ENCODE measurements around the gene WFDC1.

WFDC1 gene

DNA sequence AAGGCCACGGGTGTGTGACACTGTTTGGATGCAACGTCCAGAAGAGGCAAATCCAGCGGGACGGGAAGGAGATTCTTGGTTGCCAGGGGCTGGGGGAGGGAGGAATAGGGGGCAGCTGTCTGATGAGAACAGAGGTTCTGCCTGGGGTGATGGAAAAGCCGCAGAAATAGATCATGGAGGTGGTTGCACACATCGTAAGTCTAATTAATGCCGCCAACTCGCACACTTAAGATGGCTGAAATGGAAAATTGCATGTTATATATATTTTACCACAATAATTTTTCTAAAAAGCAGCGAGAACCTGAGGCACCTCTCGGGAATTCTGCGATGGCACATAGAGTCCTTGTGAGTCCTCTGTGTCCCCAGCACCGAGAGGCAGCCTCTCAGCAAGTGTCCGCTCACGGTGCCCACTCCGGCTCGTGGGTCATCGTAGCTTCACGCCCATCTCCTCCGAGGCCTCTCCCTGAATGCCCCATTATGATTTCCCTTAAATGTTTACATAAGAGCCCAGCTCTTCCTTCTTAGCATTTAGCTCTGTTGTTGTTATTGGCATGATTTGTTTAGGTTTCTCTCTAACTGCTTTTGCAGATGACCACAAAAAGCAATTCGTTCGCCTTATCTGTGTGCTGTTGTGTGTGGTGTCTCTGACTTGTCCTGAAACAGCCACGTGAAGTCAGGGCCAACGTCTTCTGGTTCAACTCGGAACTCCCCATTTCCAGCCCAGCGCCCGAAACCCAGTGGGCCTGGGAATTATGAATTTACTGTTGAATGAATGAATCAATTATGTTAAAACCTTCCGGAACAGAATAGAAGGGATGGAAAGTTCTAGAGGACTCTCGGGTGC lies 7.7 kb downstream of the WFDC1 start:
- DNase-seq (ENCODE audit: low read depth): no peak

DNA sequence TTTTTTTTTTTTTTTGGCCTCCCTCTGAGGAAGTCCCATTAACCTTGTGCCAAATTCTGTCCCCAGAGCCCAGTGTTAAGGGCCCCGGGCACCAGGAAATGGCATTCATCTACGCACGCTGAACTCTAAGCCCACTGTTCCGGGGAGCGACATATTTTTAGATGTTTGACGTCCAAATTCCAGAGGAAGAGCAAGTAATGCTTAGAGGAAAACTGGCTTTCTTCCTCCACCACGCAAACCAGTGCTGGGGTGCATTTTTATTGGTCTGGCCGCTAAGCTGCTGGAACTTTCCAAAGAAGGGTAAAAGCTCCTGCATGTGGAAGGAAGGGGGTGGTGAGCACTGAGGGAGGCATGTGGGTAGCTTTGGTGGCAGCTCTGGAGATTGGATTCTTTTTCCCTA lies 8.3 kb downstream of the WFDC1 start:
- DNase-seq (ENCODE audit: low read depth): no peak

DNA sequence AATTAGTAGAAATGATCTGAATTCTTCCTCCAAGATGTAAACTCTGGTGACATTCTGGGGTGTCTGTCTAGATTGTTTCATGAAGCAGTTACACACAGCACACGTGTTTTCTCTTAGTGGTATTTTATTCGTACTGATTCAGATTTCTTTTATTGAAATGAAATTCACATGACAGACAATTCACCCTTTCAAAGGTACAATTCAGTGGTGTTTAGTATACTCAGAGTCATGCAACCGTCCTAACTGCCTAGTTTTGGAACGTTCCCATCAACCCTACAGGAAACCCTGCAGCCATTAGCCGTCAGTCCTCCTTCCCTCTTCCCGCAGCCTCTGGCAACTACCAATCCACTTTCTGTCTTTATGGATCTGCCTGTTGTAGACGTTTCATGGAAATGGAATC lies 8.8 kb downstream of the WFDC1 start:
- no peak for DNase-seq (ENCODE audit: low read depth)

DNA sequence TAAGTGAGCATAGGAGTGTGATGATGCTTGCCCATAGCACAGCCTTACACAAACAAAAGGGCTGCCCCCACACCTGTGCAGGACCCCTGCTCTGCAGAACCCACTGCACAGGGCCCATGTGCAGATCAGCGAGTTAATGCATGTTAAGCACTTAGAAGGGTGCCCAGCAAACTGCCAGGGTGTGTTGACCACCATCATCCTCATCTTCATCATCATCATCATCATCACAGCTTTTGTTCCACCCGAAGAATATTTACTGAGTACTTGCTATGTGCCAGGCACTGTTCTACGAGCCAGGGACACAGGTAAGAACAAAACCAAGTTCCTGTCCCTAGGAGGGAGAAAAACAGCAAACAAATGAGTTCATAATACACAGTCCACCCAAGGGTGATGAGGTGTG lies 11.9 kb downstream of the WFDC1 start:
- DNase-seq (ENCODE audit: low read depth): no peak

DNA sequence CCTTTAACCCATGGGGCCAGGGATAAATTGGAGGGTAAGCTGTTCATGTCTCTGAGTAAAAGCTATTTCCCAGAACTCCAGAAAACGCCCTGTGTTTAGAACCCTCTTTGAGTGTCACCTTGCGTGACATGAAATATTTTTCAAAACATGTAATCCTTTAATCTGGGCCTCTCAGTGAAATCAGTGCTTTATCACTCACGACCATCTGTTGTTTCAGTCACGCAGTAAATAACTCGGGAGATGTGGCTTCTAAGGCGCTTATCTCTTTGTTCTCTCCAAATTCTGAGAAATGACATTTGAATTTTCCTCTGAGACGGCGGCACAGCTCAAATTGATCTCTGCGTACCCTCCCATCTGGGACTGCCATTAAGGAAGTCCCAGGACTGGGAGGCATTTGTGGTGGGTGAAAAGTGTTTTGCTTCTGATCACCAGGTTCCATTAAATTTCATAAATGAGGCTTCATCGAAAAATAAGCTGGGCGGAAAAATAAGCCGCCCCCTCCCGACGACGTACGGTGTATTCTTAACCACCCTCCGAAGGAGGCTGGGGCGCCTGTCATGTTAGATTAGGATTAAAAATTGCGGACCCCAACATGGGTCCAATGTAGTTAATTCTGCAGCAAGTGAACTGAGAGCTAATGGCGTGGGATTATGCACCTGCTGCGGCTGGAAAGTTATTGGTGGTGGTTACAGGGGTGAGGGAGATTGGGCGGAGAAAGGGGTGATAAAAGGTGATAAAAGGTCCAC lies 12.7 kb downstream of the WFDC1 start:
- DNase-seq (ENCODE audit: low read depth): no peak

DNA sequence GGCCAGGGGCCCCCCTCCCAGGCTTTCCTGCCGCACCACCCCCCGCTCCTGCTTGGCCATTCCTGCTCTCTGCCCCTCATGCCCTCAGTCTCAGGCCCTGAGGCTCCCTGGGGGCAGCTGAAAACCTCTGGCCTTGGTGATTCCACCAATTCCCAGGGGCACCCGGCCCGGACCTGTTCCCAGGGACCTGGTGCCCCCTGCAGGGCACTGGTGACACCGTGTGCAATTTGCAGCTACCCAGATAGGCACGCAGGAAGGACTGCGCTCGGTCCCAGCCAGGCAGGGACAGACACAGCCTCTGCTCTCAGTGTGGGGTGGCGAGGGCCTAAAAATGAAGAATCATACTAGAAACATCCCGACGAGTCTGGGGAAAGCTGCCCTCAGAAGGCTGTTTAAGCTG lies 13.4 kb downstream of the WFDC1 start:
- DNase-seq (ENCODE audit: low read depth): peak; percentile 32

DNA sequence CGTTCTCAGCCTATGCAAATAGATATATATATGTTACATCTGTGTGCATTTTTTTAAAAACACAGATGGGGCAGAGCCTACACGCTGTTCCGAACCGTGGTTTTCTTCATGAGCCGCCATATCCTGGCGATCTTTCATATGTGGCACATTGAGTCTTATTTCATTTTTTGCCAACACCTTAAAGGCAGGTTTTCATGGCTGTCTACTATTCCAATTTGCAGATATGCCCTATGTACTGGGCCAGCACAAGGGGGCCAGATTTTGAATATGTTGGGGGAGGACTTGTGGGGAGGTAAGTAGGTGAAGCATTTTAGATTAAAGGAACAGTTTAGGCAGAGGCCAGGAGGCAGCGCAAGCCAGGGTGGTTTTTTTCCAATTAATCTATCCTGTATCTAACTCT lies 16.0 kb downstream of the WFDC1 start:
- DNase-seq (ENCODE audit: low read depth): no peak

DNA sequence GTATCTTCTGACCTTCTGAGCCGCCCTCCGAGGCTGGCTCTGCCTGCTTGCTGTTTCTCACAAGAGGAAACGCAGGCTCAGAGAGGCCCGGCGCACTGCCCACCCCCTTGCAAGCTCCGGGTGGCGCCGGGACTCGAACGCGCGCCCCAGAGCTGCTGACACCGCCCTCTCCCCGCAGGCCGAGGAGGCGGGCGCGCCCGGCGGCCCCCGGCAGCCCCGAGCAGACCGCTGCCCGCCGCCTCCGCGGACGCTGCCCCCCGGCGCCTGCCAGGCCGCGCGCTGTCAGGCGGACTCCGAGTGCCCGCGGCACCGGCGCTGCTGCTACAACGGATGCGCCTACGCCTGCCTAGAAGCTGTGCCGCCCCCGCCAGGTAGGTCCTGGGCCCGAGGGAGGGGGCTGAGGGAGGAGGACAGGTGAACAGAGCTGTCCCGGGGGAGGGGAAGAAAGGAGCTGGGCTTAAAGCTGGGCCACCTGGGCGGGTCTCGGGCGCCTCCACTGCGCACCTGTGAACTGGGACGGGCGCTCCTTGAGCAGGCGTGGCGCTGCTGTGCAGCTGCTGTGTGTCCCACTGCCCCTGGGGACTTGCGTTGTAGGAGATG lies 18.2 kb downstream of the WFDC1 start:
- no peak for DNase-seq (ENCODE audit: low read depth)

DNA sequence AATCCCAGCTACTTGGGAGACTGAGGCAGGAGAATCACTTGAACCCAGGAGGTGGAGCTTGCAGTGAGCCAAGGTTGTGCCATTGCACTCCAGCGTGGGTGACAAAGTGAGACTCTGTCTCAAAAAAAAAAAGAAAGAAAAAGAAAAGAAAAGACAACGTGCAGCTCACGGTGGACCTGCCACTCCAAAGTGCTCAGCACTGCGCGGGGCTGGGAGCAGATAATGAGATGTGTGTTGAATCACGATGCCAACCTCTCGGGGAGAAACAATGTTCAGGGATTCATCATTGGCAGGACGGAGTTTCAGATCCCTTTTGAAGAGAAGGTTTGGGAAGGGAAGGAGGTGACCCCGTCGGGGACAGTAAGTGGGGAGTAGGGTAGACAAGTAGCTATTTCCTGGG lies 19.2 kb downstream of the WFDC1 start:
- DNase-seq (ENCODE audit: low read depth): no peak

DNA sequence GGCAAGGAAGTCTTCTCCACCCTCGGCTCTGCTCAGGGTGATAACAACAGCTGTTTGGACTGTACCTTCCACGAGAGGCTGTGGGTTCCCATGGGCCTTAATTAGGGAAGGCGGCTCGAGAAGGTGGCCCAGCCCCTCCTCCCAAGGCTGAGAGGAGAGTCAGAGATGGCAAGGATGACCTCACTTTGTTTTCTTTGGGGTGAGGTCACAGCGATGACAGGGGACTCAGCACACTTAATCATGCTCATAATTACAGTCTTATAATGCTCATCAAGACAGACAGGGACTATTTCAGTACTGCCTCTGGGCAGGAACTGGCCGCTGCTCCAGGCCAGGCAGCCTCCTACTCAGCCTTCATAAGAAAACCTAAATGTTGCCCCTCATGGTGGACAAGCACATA lies 19.7 kb downstream of the WFDC1 start:
- DNase-seq (ENCODE audit: low read depth): no peak

DNA sequence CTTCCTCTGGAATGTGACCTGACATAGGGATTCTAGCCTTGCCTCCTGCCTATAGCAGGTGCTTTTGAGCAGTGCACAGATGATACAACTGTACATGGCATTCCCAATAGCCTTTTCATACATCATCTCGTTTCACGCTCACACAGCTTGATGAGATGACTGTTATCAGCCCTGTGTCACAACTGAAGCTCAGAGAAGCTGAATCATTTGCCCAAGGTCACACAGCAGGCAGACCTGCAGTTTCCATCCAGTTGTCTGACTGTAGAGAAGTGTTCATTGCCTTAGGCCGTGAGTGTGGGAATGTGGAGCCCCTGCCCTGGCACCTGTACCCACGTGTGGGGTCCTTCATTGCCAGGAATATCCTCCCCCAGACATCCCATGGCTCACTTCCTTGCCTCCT lies 20.1 kb downstream of the WFDC1 start:
- no peak for DNase-seq (ENCODE audit: low read depth)

DNA sequence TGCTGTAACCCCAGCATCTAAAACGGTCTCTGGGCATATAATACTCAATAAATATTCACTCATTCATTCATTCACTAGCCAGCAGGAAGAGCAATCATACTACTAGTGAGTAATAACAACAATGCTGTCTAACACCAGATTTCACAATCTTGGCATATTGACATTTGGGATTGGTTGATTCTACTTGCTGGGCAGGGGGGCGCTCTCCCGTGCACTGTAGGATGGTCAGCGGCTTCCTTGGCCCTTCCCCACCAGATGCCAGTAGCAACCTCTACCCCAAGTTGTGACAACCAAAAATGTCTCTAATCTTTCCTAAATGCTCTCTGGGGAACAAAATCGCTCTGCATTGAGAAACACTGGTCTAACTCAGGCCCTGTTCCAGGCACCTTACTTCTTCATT lies 20.7 kb downstream of the WFDC1 start:
- no peak for DNase-seq (ENCODE audit: low read depth)

DNA sequence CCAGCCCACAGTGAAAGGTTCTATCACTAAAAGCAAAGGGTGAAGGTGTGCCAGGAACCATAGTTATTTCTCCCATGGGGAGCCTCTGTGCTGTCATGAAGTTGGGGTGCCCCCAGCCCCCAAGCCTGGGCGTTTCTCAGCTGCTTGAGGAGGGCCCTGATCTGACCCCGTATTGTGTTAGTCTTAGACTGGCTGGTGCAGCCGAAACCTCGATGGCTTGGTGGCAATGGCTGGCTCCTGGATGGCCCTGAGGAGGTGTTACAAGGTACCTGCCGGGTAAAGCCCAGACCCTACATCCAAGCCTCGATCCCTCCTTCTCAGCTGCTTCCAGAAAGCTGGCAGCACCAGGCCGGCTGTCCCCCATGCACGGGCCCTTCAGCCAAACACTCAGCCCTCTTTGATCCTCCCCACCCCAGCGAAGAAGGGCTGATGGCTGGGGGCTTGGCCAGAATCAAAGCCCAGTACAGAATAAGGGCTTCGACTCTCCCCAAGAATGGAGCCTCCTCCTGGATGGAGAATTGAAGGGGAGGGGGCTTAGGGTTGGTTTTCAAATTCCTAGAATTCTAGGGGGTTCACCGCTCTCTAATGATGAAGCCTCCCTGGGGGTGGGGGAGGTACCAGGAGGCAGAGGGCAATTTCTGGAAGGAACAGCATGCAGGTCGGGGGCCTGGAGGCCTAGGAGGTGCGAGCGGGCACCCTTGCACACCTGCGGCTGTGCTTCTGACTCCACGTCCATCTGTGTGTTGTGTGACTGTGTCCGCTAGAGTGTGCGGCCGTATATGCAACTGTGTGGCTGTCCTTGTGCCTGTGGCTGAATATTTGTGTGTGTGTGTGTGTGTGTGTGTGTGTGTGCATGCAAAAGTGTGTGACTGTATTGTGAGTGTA lies 23.7 kb downstream of the WFDC1 start:
- no peak for DNase-seq (ENCODE audit: low read depth)

DNA sequence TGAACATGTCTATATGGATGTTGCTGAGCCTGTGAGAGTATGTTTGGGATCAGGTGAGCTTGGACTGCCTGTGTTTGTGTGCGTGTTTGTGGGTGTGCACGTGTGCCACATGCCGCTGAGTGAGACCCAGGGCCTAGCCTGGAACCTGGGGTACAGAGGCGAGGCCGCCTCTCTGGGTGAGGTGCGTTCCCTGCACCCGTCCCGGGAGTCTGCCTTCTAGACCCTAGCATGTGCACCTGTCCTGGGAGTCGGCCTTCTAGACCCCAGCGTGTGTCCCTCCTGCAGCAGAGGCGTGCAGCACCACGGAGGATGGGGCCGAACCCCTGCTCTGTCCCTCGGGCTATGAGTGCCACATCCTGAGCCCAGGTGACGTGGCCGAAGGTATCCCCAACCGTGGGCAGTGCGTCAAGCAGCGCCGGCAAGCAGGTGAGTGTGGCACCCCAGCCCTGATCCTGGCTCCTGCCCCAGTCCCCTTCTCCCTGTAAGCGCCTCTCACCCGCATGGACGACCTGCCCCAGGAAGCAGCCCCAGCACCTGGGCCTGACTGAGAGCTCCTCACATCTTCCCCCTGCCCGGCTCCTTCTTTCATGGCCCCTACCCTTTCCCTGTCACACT lies 24.6 kb downstream of the WFDC1 start:
- DNase-seq (ENCODE audit: low read depth): no peak

DNA sequence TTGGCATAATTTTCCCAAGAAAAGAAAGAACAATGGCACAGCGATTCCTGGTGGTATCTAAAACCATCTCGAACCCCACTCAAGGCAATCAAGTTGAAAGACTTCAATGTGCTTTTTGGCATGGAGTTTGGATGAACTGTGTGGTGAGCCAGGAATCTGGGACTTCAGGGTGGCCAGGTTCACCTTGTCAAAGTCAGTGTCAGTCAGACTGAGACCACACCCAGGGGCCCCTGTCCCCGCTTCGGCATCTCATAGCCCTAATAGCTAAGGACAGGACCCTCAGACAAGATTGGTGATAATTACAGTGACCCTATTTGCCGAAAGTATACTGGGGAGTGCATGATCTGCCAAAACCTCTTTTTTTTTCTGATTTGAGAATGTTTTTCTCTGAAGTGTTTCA lies 25.8 kb downstream of the WFDC1 start:
- DNase-seq (ENCODE audit: low read depth): no peak

DNA sequence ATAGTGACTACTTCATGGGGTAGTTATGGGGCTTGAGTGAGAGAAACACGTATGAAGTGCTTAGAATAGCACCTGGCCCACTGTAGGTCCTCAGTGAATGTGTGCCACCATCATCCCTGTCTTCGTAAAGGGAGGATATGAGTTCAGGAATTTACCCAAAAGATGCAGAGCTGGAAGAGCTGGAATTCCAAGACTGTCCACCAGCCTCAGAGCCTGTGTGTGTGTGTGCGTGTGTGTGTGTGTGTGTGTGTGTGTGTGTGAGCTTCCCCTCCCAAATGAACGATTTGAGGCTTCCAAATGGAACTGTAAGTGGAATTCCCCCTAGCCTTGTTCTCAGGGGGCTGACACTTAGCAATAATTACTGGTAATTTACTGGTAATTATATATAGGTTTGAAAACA lies 27.3 kb downstream of the WFDC1 start:
- DNase-seq (ENCODE audit: low read depth): no peak

DNA sequence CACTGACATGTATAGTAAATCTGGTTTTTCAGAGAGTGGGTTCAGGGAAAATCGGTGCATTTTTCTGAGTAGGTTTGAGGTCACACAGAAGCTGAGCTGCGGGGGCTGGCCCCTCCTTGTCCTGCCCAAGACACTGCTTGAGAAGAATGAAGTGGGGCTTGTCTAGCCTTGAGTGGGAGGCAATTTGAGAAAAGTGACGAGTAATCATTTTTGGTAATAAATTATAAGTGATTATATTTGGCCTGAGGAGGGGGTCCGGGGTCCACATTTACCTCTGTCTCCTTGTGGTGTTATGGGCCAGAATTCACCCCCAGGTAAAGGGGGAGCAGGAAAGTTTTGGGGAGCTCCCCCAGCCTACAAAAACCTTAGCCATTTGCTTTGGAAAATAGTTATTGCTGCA lies 28.1 kb downstream of the WFDC1 start:
- no peak for DNase-seq (ENCODE audit: low read depth)

DNA sequence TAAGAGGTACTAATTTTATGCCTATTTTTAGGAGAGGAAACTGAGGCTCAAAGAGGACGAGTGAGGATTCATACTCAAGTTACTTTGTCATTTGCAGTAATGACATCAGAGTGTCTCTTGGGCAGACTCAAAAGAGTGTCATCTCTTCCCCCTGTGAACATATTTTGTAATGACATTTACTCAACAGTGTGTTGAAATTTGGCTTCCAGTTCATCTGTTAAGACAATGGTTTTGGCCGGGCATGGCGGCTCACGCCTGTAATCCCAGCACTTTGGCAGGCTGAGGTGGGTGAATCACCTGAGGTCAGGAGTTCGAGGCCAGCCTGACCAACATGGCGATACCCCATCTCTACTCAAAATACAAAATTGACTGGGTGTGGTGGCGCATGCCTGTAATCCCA lies 28.9 kb downstream of the WFDC1 start:
- DNase-seq (ENCODE audit: low read depth): no peak

DNA sequence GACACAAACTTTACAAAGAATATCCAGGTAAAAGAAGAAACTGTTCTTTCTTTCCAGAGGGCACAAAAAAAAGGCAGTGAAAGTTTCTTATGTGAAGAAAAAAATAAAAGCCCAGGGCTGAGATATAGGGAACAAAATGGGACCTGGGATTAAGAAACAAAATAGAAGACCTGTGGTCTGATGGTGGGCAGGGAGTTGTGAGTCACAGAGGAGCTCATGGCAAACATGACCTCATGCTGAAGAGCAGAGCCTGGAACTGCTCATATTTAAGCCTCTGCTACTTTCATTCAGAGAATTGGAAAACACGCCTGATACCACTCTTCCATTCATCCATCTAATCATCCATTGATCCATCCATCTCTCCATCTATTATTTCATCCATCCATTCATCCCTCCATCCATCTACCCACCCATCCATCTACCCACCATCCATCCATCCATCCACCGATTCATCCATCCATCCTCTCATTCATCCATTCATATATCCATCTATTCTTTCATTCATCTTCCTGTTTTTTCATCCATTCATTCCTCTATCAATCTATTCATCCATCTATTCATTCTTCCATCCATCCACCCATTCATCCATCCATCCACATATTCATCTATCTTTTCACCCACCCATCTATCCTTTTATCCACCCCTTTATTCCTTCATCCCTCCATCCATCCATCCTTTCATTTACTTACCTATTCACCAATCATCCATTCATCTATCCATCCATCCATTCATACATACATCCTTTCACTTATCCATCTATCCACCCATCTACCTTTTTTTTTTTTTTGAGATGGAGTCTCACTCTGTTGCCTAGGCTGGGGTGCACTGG lies 30.0 kb downstream of the WFDC1 start:
- no peak for DNase-seq (ENCODE audit: low read depth)

DNA sequence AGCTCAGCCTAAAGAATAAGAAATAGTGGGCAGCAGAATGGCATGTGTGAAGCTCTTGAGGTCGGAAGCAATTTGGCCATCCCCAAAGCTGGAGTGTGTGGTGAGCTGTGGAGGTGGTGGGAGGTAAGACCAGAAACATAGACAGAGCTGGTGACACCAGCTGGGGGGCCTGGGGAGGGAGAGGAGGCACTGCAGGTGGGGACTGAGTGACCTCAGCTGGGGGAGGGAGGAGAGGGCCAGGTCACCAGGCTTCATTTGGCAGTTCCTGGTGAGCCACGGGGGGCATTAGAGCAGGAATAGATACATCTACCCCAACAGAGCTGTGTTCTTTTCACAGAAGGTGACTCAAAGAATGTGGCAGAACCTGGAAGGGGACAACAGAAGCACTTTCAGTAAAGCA lies 31.9 kb downstream of the WFDC1 start:
- no peak for DNase-seq (ENCODE audit: low read depth)

DNA sequence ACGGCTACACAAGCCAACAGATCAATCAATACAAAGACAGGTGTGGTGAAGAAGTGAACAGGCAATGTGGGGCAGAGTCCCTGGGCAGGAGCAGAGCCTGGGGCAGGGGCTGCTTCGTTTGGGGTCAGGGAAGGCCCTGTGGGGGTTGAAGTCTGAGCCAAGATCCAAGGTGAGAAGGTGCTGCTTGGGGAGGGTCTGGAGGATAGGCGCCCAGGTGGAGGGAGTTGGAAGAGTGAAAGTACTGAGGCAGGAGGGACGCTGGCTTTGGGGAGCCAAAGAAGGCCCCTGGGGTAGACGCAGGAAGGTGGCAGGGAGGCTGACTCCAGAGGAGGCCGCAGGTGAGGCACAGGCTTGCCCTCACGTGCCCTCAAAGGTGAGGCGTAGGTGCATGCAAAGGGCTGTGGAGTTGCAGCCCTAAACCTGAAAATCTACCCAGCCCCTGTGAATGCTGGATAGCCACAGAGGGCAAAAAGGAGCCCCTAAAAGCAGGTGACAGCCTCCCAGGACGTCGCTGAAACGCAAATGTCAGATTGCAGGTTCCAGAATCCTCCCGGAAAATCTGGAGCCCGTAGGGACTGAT lies 33.3 kb downstream of the WFDC1 start:
- DNase-seq (ENCODE audit: low read depth): no peak
